ENCODE results near the gene TP73.

Gene TP73

GRCh38 chr1:3771108-3772026, 119.1 kb downstream of the TP73 start:
- no peak for DNase-seq

GRCh38 chr1:3772027-3772714, 119.9 kb downstream of the TP73 start:
- DNase-seq: peak; percentile 82 to 85 (median 84)

GRCh38 chr1:3772715-3773571, 120.6 kb downstream of the TP73 start, which contains the start of gene SMIM1:
TSS of gene SMIM1 (plus strand) at chr1:3772749. CDS start at chr1:3775374, 2,625 bp downstream.
- no peak for DNase-seq

- no peak for DNase-seq
Measured at GRCh38 chr1:3773572-3774275, 121.4 kb downstream of the TP73 start.

- DNase-seq: no peak
Measured at GRCh38 chr1:3774276-3774945, 122.1 kb downstream of the TP73 start.

GRCh38 chr1:3774946-3775489, 122.7 kb downstream of the TP73 start:
- DNase-seq: no peak

GRCh38 chr1:3775490-3776230, 123.3 kb downstream of the TP73 start:
- peak in 2 of 4 experiments; percentile 28 for DNase-seq

GRCh38 chr1:3776231-3776961, 124.1 kb downstream of the TP73 start:
- no peak for DNase-seq

GRCh38 chr1:3777078-3777547, 124.8 kb downstream of the TP73 start:
- no peak for DNase-seq

- DNase-seq: no peak
Measured at GRCh38 chr1:3777647-3778589, 125.6 kb downstream of the TP73 start.

- DNase-seq: no peak
Measured at GRCh38 chr1:3778590-3779264, 126.4 kb downstream of the TP73 start.

GRCh38 chr1:3779265-3779911, 127.1 kb downstream of the TP73 start:
- no peak for DNase-seq

- DNase-seq: no peak
Measured at GRCh38 chr1:3779912-3780416, 127.6 kb downstream of the TP73 start.

GRCh38 chr1:3780901-3781300, 128.6 kb downstream of the TP73 start:
- DNase-seq: no peak

GRCh38 chr1:3783651-3784474, 131.5 kb downstream of the TP73 start:
- DNase-seq: no peak

GRCh38 chr1:3785045-3785444, 132.7 kb downstream of the TP73 start:
- DNase-seq: no peak

All from activated CD4-positive, CD25-positive, alpha-beta regulatory T cell (primary cell).